ENCODE results near the gene PLPP3.

DNA sequence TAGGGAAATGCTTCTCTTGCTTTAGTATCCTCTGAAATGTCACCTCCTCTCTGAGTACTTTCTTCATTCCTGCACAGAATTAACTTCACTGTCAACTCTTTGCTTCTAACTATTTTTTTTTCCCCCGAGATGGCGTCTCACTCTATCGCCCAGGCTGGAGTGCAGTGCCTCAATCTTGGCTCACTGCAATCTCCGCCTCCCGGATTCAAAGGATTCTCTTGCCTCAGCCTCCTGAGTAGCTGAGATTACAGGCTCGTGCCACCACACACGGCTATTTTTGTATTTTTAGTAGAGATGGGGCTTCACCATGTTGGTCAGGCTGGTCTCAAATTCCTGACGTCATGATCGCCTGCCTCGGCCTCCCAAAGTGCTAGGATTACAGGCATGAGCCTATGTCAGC, 1.4 kb upstream of the PLPP3 start:
- TF ChIP-seq, protein P1, sequence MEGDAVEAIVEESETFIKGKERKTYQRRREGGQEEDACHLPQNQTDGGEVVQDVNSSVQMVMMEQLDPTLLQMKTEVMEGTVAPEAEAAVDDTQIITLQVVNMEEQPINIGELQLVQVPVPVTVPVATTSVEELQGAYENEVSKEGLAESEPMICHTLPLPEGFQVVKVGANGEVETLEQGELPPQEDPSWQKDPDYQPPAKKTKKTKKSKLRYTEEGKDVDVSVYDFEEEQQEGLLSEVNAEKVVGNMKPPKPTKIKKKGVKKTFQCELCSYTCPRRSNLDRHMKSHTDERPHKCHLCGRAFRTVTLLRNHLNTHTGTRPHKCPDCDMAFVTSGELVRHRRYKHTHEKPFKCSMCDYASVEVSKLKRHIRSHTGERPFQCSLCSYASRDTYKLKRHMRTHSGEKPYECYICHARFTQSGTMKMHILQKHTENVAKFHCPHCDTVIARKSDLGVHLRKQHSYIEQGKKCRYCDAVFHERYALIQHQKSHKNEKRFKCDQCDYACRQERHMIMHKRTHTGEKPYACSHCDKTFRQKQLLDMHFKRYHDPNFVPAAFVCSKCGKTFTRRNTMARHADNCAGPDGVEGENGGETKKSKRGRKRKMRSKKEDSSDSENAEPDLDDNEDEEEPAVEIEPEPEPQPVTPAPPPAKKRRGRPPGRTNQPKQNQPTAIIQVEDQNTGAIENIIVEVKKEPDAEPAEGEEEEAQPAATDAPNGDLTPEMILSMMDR (IDR thresholded peaks at IDR 0.05) = no peak
- TF ChIP-seq ZFX (IDR thresholded peaks at IDR 0.05; ENCODE audit: borderline replicate concordance) = no peak

Data from 22Rv1 (cell line).